Activated T-helper 2 cell treated with anti-CD3 and anti-CD28 coated beads, Interferon-gamma antibody, Interleukin-2, Interleukin-4, amounts not matched to agents 10 μg/mL and 5 μg/mL and 100 μg/mL, durations not matched to agents 14 hours and 24 hours and 36 hours (primary cell): ENCODE results near the gene DAB2. TPM values are rescaled to one million over a fixed set of nuclear protein-coding genes. Genes with fewer than 3 reads are reported as not detected.
"Not testable (repeated sequence)": the region's sequence is repeated elsewhere in the genome, so short reads cannot be mapped to it uniquely, and the experiment has no call there.

Source experiments
- DNase-seq: peaks from one replicate; pipeline ENCODE4 v3.0.0; 2021; ENCODE audit warnings: low spot score
- H3K27ac Mint-ChIP-seq: one replicate; pipeline ENCODE4 v1.8.0; 2021; ENCODE audit warnings: mixed read lengths
- H3K27me3 Mint-ChIP-seq: one replicate; pipeline ENCODE4 v1.8.0; 2021; ENCODE audit warnings: low read depth, mixed read lengths
- H3K36me3 Mint-ChIP-seq: one replicate; pipeline ENCODE4 v1.8.0; 2021; ENCODE audit warnings: low read depth, mixed read lengths
- H3K4me1 Mint-ChIP-seq: one replicate; pipeline ENCODE4 v1.8.0; 2021; ENCODE audit warnings: low read depth, mixed read lengths
- H3K4me3 Mint-ChIP-seq: one replicate; pipeline ENCODE4 v1.8.0; 2021; ENCODE audit warnings: low read depth, mild to moderate bottlenecking, moderate library complexity, mixed read lengths
- H3K9me3 Mint-ChIP-seq: one replicate; pipeline ENCODE4 v1.8.0; 2021; ENCODE audit warnings: mixed read lengths
- intact Hi-C: fragments of 100-400 bp; cut with micrococcal nuclease; formaldehyde crosslinking; loops from one replicate; pipeline ENCODE4 v1.15.1; 2023
- total RNA-seq: library from RNA; stranded (reverse); gene quantifications from 2 replicates; pipeline ENCODE4 v1.2.3, GENCODE V29; 2022

The DAB2 gene
- total RNA-seq, 1 donor from 2014 or later = not detected

- Mint-ChIP-seq H3K27ac (no peak overlapping the region), H3K4me1 (no peaks in the 10 kb centered on the region), H3K4me3 (no peak overlapping the region), H3K9me3 (no peaks in the 10 kb centered on the region), H3K27me3 (peaks cover 28% of the 10 kb centered on the region), H3K36me3 (no peaks in the 10 kb centered on the region)
- DNase-seq = no peak
- intact Hi-C loops = no loop called here
Measured at GRCh38 chr5:39411061-39411460, 13.7 kb downstream of the DAB2 start.

GRCh38 chr5:39409033-39409432 is 15.7 kb downstream of the DAB2 start:
- peaks cover 23% of the 10 kb centered on the region for H3K27me3 Mint-ChIP-seq
- no peaks in the 10 kb centered on the region for H3K4me1 Mint-ChIP-seq
- no peak overlapping the region for H3K4me3 Mint-ChIP-seq
- no peaks in the 10 kb centered on the region for H3K9me3 Mint-ChIP-seq
- DNase-seq = no peak
- intact Hi-C loops = no loop called here
- H3K36me3 Mint-ChIP-seq = no peaks in the 10 kb centered on the region
- no peak overlapping the region for H3K27ac Mint-ChIP-seq

DNA sequence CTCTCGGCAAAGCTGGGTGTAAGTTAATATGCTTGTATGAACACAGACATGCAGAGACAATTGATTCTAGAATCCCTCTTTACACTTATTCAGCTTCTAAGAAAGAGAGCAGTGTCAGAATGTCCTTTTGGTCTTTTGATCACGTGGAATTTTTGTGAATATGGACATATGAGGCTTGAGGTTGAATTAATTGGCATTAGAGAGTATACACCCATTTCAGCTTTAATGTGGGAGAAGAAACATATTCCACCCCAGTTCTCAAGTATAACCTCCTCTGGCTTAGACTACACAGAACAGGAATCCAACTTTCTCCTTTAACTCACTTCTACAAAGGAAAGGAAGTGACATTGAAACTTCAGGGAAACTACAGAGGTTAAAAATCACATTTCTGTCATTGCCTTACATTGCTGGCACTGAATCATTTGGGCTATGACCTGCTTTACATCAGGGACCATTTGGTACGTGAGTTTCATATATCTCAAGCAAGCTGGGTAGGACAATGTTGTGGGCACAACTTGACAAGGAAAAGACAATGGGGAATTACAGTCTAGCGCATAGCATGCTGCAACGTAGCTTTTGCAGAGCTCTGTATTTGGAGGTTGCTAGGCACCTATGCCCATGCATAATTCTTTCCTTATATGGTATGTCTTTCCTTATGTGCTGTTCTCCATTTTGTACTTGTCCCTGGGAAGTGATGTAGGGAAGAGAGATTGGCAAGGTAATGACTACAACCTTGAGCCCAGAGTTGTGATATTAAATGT is 19.5 kb downstream of the DAB2 start:
- DNase-seq = no peak
- Mint-ChIP-seq H3K27ac (no peak overlapping the region), H3K27me3 (peaks cover 9% of the 10 kb centered on the region), H3K4me1 (no peaks in the 10 kb centered on the region), H3K9me3 (no peaks in the 10 kb centered on the region), H3K4me3 (no peak overlapping the region), H3K36me3 (no peaks in the 10 kb centered on the region)
- intact Hi-C loops = no loop called here

- not testable (repeated sequence) for H3K4me1 Mint-ChIP-seq, H3K36me3 Mint-ChIP-seq
Measured at GRCh38 chr5:39403761-39404160, 21.0 kb downstream of the DAB2 start.

DNA sequence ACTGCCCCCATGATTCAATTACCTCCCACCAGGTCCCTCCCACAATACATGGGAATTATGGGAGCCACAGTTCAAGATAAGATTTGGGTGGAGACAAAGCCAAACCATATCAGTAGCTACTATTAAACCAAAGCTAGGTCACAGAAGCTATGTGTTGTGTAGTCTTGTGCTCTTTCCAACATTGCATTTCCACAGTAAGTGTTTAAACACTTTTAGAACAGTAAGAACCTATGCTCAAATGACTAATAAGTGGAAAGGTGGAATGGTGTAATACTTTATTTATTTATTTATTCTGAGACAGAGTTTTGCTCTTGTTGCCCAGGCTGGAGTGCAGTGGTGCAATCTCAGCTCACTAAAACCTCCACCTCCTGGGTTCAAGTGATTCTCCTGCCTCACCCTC is 22.6 kb downstream of the DAB2 start:
- intact Hi-C loops, H3K9me3 Mint-ChIP-seq, H3K4me3 Mint-ChIP-seq, H3K27ac Mint-ChIP-seq, H3K27me3 Mint-ChIP-seq, H3K36me3 Mint-ChIP-seq, H3K4me1 Mint-ChIP-seq, DNase-seq: not testable (repeated sequence)

More at GRCh38 chr5:39403761-39404160, 21.0 kb downstream of the DAB2 start:
- H3K9me3 Mint-ChIP-seq, H3K27me3 Mint-ChIP-seq, H3K4me3 Mint-ChIP-seq, H3K27ac Mint-ChIP-seq, intact Hi-C loops, DNase-seq: not testable (repeated sequence)

- Mint-ChIP-seq H3K27ac (no peak overlapping the region), H3K9me3 (no peaks in the 10 kb centered on the region), H3K27me3 (no peaks in the 10 kb centered on the region), H3K4me3 (no peak overlapping the region), H3K36me3 (no peaks in the 10 kb centered on the region), H3K4me1 (no peaks in the 10 kb centered on the region)
- DNase-seq = no peak
- intact Hi-C loops = no loop called here
Measured at GRCh38 chr5:39400713-39401578, 23.8 kb downstream of the DAB2 start.

DNA sequence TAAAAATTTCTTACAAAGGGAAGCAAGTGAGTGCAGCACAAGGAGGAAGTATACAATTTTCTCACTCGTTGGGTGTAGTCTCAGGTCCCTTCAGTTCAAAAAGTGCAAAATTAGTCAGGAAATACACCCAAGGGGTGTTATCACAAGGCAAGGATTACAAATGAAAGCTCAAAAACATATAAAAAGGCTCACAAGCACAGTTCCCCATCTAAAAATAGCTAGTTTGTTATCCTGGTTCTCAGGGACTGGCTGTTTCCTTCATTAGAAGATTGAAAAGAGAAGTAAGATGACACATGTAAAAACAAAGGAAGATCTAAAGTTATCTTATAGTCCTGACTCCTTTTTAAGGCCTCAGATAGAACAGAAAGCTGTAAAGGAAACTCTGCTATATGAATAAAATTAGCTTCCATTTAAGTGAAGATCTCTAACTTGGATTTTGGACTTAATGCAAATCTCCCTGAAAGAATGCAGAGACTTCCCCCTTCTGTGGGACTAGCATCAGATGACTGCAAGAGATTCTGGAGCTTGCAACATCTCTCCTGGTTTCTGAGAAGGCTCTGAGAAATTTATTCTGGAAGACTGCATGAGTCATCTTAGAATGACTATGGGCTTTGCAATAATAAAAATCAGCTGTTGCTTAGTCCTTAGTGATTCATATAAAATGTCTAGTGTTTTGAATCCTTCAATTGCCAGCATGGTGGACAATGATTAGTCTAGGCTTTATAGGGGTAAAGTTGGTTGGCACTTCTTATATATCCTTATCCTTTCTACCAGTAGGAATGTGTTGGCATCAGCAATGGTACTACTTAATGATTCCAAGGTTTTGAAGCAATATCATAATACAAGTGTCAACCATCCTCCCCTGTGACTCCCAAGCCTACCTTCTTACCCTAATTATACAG is 25.4 kb downstream of the DAB2 start:
- intact Hi-C loops = no loop called here
- no peak overlapping the region for H3K4me3 Mint-ChIP-seq
- H3K27ac Mint-ChIP-seq = no peak overlapping the region
- H3K27me3 Mint-ChIP-seq = no peaks in the 10 kb centered on the region
- H3K4me1 Mint-ChIP-seq = no peaks in the 10 kb centered on the region
- H3K9me3 Mint-ChIP-seq = no peaks in the 10 kb centered on the region
- no peaks in the 10 kb centered on the region for H3K36me3 Mint-ChIP-seq
- DNase-seq = no peak

DNA sequence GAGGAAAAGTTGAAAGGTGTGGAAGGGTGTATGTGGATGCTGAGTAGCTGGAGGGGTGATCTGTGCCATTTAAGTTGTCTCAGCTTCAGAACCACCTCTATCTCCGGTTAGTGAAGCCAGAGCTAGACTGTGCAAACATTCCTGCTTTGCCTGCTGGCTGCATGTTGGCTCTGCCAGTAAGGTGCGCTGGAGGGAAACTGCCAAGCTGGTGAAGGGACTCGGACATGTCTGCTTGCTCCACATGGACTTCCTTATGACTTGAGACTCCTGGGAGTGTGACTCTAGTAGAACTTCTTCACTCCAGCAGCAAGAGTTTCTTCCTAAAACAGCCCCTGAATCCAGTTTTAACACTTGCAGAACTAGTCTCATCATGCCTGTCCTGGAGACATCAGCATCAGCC is 27.9 kb downstream of the DAB2 start:
- Mint-ChIP-seq H3K27me3 (peaks cover 2% of the 10 kb centered on the region), H3K36me3 (no peaks in the 10 kb centered on the region), H3K27ac (no peak overlapping the region), H3K4me1 (no peaks in the 10 kb centered on the region), H3K4me3 (no peak overlapping the region), H3K9me3 (no peaks in the 10 kb centered on the region)
- no peak for DNase-seq
- intact Hi-C loops = no loop called here

GRCh38 chr5:39395521-39395920 is 29.3 kb downstream of the DAB2 start:
- Mint-ChIP-seq H3K27me3 (peaks cover 2% of the 10 kb centered on the region), H3K36me3 (no peaks in the 10 kb centered on the region), H3K4me3 (no peak overlapping the region), H3K27ac (no peak overlapping the region), H3K4me1 (no peaks in the 10 kb centered on the region), H3K9me3 (no peaks in the 10 kb centered on the region)
- no peak for DNase-seq
- intact Hi-C loops = no loop called here

DNA sequence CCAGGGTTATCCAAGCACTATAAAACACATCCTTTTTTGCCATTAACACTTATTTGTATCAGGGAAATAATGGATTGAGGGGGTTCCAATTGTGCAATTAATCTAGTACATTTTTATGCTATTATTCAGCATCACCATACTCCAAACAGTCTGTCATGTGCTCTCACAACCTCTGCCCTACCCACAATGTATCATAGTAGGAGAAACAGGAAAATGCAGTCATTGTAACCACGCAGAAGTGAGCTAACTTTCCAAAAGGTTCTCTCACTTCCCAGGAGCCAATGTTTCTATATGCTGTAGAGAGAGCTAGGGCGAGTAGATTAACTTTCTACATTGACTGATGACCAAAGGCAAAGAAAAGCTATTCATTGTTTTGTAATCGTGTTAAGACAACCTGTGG is 29.8 kb downstream of the DAB2 start:
- Mint-ChIP-seq H3K36me3 (no peaks in the 10 kb centered on the region), H3K4me1 (no peaks in the 10 kb centered on the region), H3K9me3 (no peaks in the 10 kb centered on the region), H3K27me3 (peaks cover 2% of the 10 kb centered on the region), H3K4me3 (no peak overlapping the region), H3K27ac (no peak overlapping the region)
- intact Hi-C loops = no loop called here
- no peak for DNase-seq

GRCh38 chr5:39390945-39391344 is 33.8 kb downstream of the DAB2 start:
- Mint-ChIP-seq H3K27ac (no peak overlapping the region), H3K27me3 (peaks cover 5% of the 10 kb centered on the region), H3K4me3 (no peak overlapping the region), H3K4me1 (no peaks in the 10 kb centered on the region), H3K9me3 (no peaks in the 10 kb centered on the region), H3K36me3 (no peaks in the 10 kb centered on the region)
- DNase-seq = no peak
- intact Hi-C loops = no loop called here

DNA sequence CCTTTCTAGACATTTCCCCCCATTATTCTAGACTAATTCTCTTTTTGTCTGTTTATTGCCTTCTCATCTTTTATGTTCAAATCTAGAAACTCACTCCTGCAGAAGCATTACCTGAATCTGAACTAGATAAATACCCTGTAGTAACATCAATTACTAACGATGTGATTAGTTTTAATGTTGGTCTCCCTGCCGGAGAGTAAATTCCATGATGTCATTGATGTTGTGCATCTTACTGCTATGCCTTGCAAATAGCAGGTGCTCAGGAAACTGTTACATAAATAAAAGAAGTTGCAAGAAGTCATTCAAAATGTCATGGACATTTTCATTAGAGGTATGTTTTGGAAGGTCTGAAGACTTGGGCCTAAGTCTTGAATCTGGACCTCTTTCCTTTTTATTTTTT is 37.5 kb downstream of the DAB2 start:
- no peaks in the 10 kb centered on the region for H3K36me3 Mint-ChIP-seq
- intact Hi-C loops = no loop called here
- H3K4me3 Mint-ChIP-seq = no peak overlapping the region
- H3K9me3 Mint-ChIP-seq = no peaks in the 10 kb centered on the region
- H3K27me3 Mint-ChIP-seq = peaks cover 6% of the 10 kb centered on the region
- H3K4me1 Mint-ChIP-seq = no peaks in the 10 kb centered on the region
- no peak overlapping the region for H3K27ac Mint-ChIP-seq
- no peak for DNase-seq
